Measurements from ENCODE around the gene CELA2B.
"Not testable (repeated sequence)": the region's sequence is repeated elsewhere in the genome, so short reads cannot be mapped to it uniquely, and the experiment has no call there.

CELA2B gene

GRCh38 chr1:15469361-15469760 lies 6.5 kb upstream of the CELA2B start:
- no peak for DNase-seq

DNA sequence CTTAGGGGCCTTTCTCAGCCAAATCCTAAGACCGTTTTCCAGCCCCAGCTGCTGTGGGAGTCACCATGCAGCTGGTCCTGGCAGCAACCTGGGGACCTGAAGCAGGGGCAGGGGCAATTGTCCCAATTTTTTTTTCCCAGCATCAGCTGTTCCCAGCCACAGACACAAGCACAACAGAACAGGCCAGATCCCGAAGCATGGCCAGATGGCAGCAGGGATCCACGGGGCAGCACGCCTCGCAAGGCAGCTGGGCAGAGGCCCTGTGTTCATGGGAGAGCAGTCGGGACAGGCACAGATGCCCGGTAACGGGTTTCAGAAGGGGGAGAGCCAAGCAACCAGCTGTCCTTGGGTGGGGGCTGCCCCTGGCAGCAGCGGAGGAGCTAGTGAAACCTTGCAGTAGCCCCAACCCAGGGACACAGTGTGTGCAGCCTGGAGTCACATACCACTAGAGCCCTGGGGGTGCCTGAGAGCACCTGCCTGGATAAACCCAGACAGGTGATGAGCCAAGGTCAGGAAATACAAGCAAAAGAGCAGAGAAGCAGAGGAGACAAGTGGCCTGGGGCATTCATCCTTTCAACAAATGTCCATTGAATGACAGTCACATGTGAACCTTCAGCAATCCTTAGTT lies 6.0 kb upstream of the CELA2B start:
- DNase-seq = not testable (repeated sequence)

- not testable (repeated sequence) for DNase-seq
These were observed 4.8 kb upstream of the CELA2B start for GRCh38 chr1:15471067-15471466.

DNA sequence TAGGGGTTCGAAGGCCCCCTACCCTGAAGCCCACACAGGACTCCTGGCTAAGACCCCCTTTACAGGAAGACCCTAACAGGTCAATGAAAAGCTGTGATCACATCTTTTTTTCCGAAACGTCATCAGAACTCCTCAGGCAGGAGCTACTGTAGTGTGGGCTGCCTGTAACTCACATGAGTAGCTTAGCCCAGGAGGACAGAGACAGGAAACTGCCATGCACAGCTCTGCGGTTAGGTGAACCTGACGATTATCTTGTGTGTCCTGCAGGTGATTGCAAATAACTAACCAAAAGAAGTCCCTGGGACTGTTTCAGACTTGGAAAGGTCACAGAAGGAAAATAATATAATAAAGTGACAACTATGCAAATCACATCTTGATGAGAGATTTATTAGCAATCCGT lies 4.2 kb upstream of the CELA2B start:
- DNase-seq = peak in 1 of 2 donors; percentile 2

DNA sequence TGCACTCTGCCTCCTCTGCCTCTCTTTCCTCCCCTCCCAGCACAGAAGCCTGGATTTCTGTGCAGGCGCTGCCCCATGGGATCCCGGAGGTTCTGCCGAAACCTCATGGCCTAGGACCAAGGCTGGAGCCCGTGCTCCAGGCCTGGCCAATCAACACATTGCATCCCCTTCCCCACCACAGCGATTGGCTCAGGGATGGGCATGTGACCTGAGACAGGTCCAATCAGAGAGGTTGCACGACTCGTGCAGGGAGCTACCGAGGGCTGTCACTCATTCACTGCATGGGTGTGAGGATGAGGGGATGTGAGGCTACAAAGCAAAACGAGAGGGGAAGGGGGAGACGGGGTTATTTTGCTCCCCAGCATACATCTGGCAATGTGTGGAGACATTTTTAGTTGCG lies 3.3 kb upstream of the CELA2B start:
- DNase-seq = no peak

DNA sequence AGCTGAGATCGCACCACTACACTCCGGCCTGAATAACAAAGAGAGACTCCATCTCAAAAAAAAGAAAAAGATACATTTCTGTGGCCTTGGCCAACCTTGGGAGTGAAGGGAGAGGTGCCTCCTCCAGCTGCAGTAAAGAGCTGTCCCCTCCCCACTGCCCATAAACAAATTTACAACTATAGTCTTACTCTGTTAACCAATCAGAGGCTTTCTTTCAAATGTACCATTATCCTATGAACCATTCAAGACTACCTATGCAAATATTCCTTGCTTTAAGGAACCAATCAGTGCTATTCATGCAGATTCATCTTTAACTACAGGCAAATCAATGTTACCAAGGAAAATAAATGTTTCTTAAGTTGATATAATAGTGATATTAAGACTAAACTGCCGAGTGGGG lies 1.0 kb downstream of the CELA2B start:
- no peak for DNase-seq

- no peak for DNase-seq
These were observed 1.8 kb downstream of the CELA2B start for GRCh38 chr1:15477646-15478212.

DNA sequence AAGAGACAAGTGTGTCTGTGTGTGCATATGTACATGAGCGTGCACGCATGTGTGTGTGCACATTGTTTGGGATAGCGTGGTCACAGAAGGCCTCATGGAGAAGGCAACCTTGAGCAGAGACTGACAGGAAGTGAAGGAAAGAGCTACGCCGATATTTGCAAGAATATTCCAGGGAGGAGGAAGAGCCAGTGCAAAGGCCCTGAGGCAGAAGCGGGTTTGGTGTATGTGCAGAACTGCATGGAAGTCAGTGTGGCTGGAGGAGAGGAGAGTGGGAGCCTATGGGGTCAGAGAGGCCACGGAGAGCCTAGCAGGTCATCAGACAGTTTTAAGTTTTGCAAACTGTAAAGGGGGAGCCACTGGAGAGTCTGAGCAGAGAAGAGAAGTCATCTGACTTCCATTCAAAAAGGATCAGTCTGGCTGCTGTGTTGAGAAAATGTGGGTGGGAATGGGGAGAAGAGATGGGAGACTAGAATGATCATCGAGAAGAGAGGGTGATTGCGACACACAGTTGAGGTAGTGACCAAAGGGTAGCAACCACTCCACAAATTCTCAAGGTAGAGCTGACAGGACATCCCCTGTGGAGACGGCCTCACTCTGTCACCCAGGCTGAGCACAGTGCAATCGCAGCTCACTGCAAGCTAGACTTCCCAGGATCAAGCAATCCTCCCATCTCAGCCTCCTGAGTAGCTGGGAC lies 3.9 kb downstream of the CELA2B start:
- no peak for DNase-seq

GRCh38 chr1:15482455-15482854 lies 6.6 kb downstream of the CELA2B start:
- DNase-seq = not testable (repeated sequence)

DNA sequence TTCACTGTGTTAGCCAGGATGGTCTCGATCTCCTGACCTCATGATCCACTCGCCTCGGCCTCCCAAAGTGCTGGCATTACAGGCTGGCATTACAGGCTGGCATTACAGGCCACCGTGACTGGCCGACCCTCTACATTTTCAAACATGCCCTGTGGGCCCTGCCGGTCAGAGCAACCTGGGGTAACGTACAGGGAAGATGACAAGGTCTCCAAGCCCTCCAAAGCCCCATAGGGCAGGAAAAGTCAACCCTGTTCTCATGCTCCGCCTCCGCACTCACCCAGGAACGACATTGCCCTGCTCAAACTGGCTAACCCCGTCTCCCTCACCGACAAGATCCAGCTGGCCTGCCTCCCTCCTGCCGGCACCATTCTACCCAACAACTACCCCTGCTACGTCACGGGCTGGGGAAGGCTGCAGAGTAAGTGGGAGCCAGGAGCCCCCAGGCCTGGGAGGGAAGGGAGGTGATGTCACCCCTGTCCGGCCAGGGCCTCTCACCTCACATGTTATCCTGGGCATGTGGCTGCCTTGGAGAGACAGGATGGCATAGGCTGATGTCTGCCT lies 7.2 kb downstream of the CELA2B start:
- not testable (repeated sequence) for DNase-seq

DNA sequence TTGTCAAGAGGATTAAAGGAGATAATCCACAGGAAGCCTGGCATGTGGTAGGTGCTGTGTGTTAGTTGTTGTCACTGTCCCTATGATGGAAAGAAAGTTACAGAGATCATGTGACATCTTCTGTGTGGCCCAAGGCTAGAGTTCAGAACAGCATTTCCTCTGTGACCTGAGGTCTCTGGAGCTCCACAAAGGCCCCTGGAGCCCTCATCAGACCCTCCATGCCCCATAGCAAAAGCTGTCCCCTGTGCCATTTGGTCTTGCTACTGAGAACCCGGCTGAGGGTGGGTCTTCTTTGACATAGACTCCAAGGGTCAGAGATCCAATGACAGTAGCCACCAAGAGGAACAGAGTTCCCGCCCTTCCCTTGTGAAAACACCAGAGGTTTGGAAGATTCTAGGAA lies 8.1 kb downstream of the CELA2B start:
- DNase-seq = no peak

DNA sequence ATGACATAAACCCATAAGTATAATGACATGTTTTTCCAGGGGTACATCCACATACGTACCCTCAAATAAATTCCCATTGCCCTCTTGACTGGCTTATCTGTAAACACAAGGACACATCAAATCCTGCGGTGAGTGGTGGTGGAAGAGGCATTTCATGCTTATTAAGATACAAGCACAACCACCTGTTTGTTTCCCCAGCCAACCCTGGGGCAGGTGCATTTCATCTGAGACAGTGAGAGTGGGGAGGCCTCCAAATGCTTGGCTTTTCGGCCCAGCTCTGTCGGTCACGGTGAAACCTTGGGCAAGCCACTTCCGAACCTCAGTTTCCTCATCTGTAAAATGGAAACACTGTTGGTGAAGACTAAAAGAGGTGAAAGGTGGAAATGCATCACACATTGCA lies 8.5 kb downstream of the CELA2B start:
- not testable (repeated sequence) for DNase-seq

DNA sequence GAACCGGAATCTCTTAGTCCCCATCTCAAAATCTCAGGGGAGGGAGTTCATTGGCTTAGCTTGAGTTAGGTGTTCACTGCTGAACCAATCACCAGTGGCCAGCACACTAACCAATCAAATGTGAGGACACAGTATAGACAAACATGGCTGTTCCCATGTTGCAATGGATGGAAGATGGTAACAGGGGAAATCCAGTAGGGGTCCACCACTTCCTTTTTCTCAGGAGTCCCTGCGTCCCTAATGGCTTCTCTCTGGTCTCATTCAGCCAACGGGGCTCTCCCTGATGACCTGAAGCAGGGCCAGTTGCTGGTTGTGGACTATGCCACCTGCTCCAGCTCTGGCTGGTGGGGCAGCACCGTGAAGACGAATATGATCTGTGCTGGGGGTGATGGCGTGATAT lies 9.7 kb downstream of the CELA2B start:
- DNase-seq = no peak

GRCh38 chr1:15486844-15487610 lies 11.1 kb downstream of the CELA2B start:
- DNase-seq = not testable (repeated sequence)

DNA sequence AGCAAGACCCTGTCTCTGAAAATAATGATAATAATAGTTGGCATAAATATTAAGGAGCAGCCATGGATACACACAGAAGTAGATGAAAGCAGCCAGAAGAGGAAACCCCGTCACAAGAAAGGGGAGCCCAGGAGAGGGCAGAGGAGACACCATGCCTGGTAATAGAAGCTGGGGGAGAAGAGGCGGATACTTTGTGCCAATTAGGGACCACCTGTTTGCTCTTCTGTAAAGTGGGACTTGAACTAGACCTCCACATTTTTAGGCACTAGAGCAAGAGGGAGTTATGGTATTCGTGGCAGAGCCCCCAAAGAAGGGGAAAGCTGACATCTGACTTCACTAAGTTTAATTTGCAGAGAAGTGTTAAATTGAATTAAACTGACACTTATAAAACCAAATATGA lies 12.5 kb downstream of the CELA2B start:
- DNase-seq = no peak

DNA sequence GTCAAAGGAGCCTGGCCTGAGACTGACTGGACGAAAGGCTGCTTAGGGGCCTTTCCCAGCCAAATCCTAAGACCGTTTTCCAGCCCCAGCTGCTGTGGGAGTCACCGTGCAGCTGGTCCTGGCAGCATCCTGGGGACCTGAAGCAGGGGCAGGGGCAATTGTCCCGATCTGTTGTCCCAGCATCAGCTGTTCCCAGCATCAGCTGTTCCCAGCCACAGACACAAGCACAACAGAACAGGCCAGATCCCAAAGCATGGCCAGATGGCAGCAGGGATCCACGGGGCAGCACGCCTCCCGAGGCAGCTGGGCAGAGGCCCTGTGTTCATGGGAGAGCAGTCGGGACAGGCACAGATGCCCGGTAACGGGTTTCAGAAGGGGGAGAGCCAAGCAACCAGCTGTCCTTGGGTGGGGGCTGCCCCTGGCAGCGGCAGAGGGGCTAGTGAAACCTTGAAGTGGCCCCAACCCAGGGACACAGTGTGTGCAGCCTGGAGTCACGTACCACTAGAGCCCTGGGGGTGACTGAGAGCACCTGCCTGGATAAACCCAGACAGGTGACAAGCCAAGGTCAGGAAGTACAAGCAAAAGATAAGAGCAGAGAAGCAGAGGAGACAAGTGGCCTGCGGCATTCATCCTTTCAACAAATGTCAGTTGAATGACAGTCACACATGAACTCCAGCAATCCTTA lies 13.3 kb downstream of the CELA2B start:
- no peak for DNase-seq

DNA sequence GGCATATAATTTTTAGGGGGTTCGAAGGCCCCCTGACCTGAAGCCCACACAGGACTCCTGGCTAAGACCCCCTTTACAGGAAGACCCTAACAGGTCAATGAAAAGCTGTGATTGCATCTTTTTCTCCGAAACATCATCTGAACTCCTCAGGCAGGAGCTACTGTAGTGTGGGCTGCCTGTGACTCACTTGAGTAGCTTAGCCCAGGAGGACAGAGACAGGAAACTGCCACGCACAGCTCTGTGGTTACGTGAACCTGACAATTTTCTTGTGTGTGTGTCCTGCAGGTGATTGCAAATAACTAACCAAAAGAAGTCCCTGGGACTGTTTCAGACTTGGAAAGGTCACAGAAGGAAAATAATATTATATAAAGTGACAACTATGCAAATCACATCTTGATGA lies 15.1 kb downstream of the CELA2B start:
- not testable (repeated sequence) for DNase-seq

GRCh38 chr1:15492596-15492995 lies 16.7 kb downstream of the CELA2B start:
- DNase-seq = no peak

GRCh38 chr1:15493869-15494390 lies 18.0 kb downstream of the CELA2B start:
- no peak for DNase-seq

DNA sequence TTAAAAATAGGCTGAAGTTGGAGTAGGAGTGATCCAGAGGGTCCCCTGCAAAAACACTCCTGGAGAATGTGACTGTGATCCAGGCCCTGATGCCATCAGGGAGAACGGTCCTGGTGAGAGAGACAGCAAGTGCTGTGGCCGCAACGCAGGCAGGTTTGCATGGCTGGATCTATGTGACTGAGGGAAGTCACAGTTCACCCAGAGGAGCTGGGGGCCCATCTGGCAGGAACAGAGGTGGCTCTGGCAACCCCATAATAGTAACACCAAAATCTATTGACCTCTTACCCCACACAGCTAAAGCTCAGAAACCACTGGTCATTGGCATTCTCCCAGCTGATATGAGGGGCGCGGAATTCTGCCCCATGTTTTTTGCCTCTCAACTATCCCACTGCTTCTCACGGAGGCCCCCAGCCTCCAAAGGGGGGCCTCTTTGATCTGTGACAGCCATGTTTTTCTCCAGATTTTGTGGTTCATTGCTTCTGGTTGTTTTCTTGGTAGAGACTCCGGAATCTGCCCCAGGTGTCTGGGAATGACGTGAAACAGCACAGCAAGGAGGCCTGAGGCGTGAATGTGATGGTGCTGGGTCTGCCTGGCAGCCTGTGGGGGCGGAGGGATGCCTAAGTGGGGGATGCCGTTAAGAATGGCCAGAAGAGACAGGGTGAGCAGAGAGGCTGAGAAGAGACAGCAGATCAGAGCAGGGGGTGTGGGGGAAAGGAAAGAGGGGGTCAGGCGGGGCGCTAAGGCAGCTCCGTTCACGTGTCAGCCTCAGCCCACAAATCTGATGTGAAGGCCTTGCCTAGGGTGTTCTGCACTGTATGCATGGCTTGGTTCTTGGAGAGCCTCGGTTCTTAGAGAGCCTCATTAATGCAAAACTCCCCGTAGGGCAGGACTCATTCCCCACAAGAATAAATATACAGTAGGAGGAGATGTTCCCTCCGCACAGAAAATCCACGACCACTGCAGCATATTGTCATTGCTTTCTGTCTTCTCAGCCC lies 24.6 kb downstream of the CELA2B start:
- DNase-seq = no peak

Data from CD4-positive, alpha-beta T cell treated with Interferon alpha-2 for 1 hour (primary cell).